Naive B cell (primary cell): ENCODE results near the gene MAP2K4. TPM values are rescaled to one million over a fixed set of nuclear protein-coding genes. Genes with fewer than 3 reads are reported as not detected.

ENCODE experiments used
- ATAC-seq, 2 donors: fragments of 150-1000 bp; cut with Tn5 transposase; 2 replicates each; pipeline ENCODE4 v1.10.0; 2021; ENCODE audit warnings: low read depth in 2 of 2, mild to moderate bottlenecking in 2 of 2, moderate library complexity in 2 of 2
- DNase-seq: peaks from one replicate; pipeline ENCODE4 v3.0.0; 2022
- H3K27ac Mint-ChIP-seq, 6 donors: one replicate each; pipeline ENCODE4 v1.8.0; 2020 to 2022; ENCODE audit warnings: mild to moderate bottlenecking in 6 of 6, mixed read lengths in 6 of 6, moderate library complexity in 5 of 6, inconsistent platforms in 2 of 6
- H3K27me3 Mint-ChIP-seq, 3 donors: one replicate each; pipeline ENCODE4 v1.8.0; 2021 to 2022; ENCODE audit warnings: mixed read lengths in 3 of 3, mild to moderate bottlenecking in 1 of 3
- H3K36me3 Mint-ChIP-seq, 2 donors: one replicate each; pipeline ENCODE4 v1.8.0; 2020 to 2022; ENCODE audit warnings: mixed read lengths in 2 of 2, inconsistent platforms in 1 of 2, mild to moderate bottlenecking in 1 of 2
- H3K4me1 Mint-ChIP-seq, 3 donors: one replicate each; pipeline ENCODE4 v1.8.0; 2020 to 2022; ENCODE audit warnings: mixed read lengths in 3 of 3, inconsistent platforms in 1 of 3, mild to moderate bottlenecking in 1 of 3, moderate library complexity in 1 of 3
- H3K4me3 Mint-ChIP-seq, 8 donors: one replicate each; pipeline ENCODE4 v1.8.0; 2020 to 2022; ENCODE audit warnings: mild to moderate bottlenecking in 8 of 8, mixed read lengths in 8 of 8, moderate library complexity in 8 of 8, inconsistent platforms in 2 of 8
- H3K9me3 Mint-ChIP-seq, 7 donors: one replicate each; pipeline ENCODE4 v1.8.0; 2020 to 2022; ENCODE audit warnings: mixed read lengths in 7 of 7, mild to moderate bottlenecking in 5 of 7, inconsistent platforms in 2 of 7, moderate library complexity in 1 of 7
- polyA plus RNA-seq, 6 donors: library from polyadenylated mRNA; unstranded; fragments of 300-500 nt; fragmentation: Illumina TruSeq; gene quantifications; one replicate each; pipeline ENCODE4 v1.2.3, GENCODE V29; 2021; ENCODE audit warnings: low read depth in 6 of 6

MAP2K4 gene
- polyA plus RNA-seq, 6 donors from 2014 or later = 8.2 to 25.5 (median 20.7) TPM

GRCh38 chr17:11999696-12000095, 21.0 kb upstream of the MAP2K4 start:
- Mint-ChIP-seq H3K27ac (no peak overlapping the region), H3K4me3 (peak overlapping the region in 3 of 8 donors; percentile 6 to 98 (median 78)), H3K36me3 (no peaks in the 10 kb centered on the region), H3K27me3 (peaks cover 0 to 5% (median 0%) of the 10 kb centered on the region in 3 donors), H3K9me3 (peaks cover 0 to 5% (median 0%) of the 10 kb centered on the region in 7 donors), H3K4me1 (peaks cover 14 to 21% (median 19%) of the 10 kb centered on the region in 3 donors)
- ATAC-seq = no peak
- DNase-seq = no peak

GRCh38 chr17:12007466-12007865, 13.2 kb upstream of the MAP2K4 start:
- H3K4me3 Mint-ChIP-seq = no peak overlapping the region
- H3K9me3 Mint-ChIP-seq = no peaks in the 10 kb centered on the region
- H3K27ac Mint-ChIP-seq = peak overlapping the region in 1 of 6 donors; percentile 17
- no peak for DNase-seq
- H3K36me3 Mint-ChIP-seq = no peaks in the 10 kb centered on the region
- H3K27me3 Mint-ChIP-seq = peaks cover 13 to 30% (median 21%) of the 10 kb centered on the region in 3 donors
- ATAC-seq = no peak
- H3K4me1 Mint-ChIP-seq = no peaks in the 10 kb centered on the region

GRCh38 chr17:12021623-12022140, 1.0 kb downstream of the MAP2K4 start:
- Mint-ChIP-seq H3K27ac (peak overlapping the region in 3 of 6 donors; percentile 39 to 85 (median 50)), H3K27me3 (no peaks in the 10 kb centered on the region), H3K9me3 (no peaks in the 10 kb centered on the region), H3K4me1 (peaks cover 25 to 46% (median 31%) of the 10 kb centered on the region in 3 donors), H3K4me3 (peak overlapping the region; percentile 58 to 90 (median 79)), H3K36me3 (no peaks in the 10 kb centered on the region)
- ATAC-seq (no peak), DNase-seq (no peak)

GRCh38 chr17:12022310-12022709, 1.6 kb downstream of the MAP2K4 start:
- H3K9me3 Mint-ChIP-seq = no peaks in the 10 kb centered on the region
- H3K27ac Mint-ChIP-seq = peak overlapping the region in 3 of 6 donors; percentile 20 to 55 (median 39)
- ATAC-seq (no peak), DNase-seq (no peak)
- no peaks in the 10 kb centered on the region for H3K36me3 Mint-ChIP-seq
- peak overlapping the region in 5 of 8 donors; percentile 46 to 90 (median 67) for H3K4me3 Mint-ChIP-seq
- H3K27me3 Mint-ChIP-seq = no peaks in the 10 kb centered on the region
- peaks cover 30 to 52% (median 37%) of the 10 kb centered on the region in 3 donors for H3K4me1 Mint-ChIP-seq

GRCh38 chr17:12024327-12024726, 3.6 kb downstream of the MAP2K4 start:
- Mint-ChIP-seq H3K4me1 (peaks cover 39 to 72% (median 50%) of the 10 kb centered on the region in 3 donors), H3K4me3 (peak overlapping the region in 1 of 8 donors; percentile 90), H3K27me3 (no peaks in the 10 kb centered on the region), H3K9me3 (no peaks in the 10 kb centered on the region), H3K27ac (no peak overlapping the region), H3K36me3 (no peaks in the 10 kb centered on the region)
- ATAC-seq (no peak), DNase-seq (no peak)

GRCh38 chr17:12027658-12028057, 7.0 kb downstream of the MAP2K4 start:
- Mint-ChIP-seq H3K27me3 (no peaks in the 10 kb centered on the region), H3K9me3 (no peaks in the 10 kb centered on the region), H3K36me3 (no peaks in the 10 kb centered on the region), H3K27ac (peak overlapping the region in 1 of 6 donors; percentile 69), H3K4me3 (no peak overlapping the region), H3K4me1 (peaks cover 47 to 74% (median 50%) of the 10 kb centered on the region in 3 donors)
- no peak for DNase-seq
- no peak for ATAC-seq

- no peaks in the 10 kb centered on the region for H3K9me3 Mint-ChIP-seq
- no peak for ATAC-seq
- no peak overlapping the region for H3K4me3 Mint-ChIP-seq
- H3K27me3 Mint-ChIP-seq = no peaks in the 10 kb centered on the region
- no peak for DNase-seq
- no peaks in the 10 kb centered on the region for H3K36me3 Mint-ChIP-seq
- H3K27ac Mint-ChIP-seq = peak overlapping the region in 1 of 6 donors; percentile 6
- peaks cover 39 to 65% (median 48%) of the 10 kb centered on the region in 3 donors for H3K4me1 Mint-ChIP-seq
Measured at GRCh38 chr17:12028611-12029010, 7.9 kb downstream of the MAP2K4 start.

- Mint-ChIP-seq H3K36me3 (peaks cover 5% of the 10 kb centered on the region in 2 donors), H3K4me3 (no peak overlapping the region), H3K27ac (peak overlapping the region in 1 of 6 donors; percentile 73), H3K9me3 (no peaks in the 10 kb centered on the region), H3K27me3 (no peaks in the 10 kb centered on the region), H3K4me1 (peaks cover 30 to 41% (median 31%) of the 10 kb centered on the region in 3 donors)
- ATAC-seq (no peak), DNase-seq (no peak)
Measured at GRCh38 chr17:12034538-12034937, 13.9 kb downstream of the MAP2K4 start.

- H3K4me1 Mint-ChIP-seq = peaks cover 22 to 41% (median 22%) of the 10 kb centered on the region in 3 donors
- ATAC-seq (no peak), DNase-seq (no peak)
- H3K27me3 Mint-ChIP-seq = no peaks in the 10 kb centered on the region
- peaks cover 5% of the 10 kb centered on the region in 2 donors for H3K36me3 Mint-ChIP-seq
- H3K9me3 Mint-ChIP-seq = no peaks in the 10 kb centered on the region
- H3K27ac Mint-ChIP-seq = no peak overlapping the region
- no peak overlapping the region for H3K4me3 Mint-ChIP-seq
Measured at GRCh38 chr17:12035673-12036072, 15.0 kb downstream of the MAP2K4 start.

- H3K9me3 Mint-ChIP-seq = no peaks in the 10 kb centered on the region
- no peak overlapping the region for H3K4me3 Mint-ChIP-seq
- DNase-seq (no peak), ATAC-seq (no peak)
- H3K27me3 Mint-ChIP-seq = no peaks in the 10 kb centered on the region
- H3K36me3 Mint-ChIP-seq = peaks cover 5% of the 10 kb centered on the region in 2 donors
- H3K27ac Mint-ChIP-seq = peak overlapping the region in 1 of 6 donors; percentile 63
- peaks cover 11 to 41% (median 14%) of the 10 kb centered on the region in 3 donors for H3K4me1 Mint-ChIP-seq
Measured at GRCh38 chr17:12037970-12038369, 17.3 kb downstream of the MAP2K4 start.

- no peak for ATAC-seq
- Mint-ChIP-seq H3K27ac (no peak overlapping the region), H3K4me1 (peaks cover 20 to 48% (median 21%) of the 10 kb centered on the region in 3 donors), H3K9me3 (no peaks in the 10 kb centered on the region), H3K36me3 (no peaks in the 10 kb centered on the region), H3K4me3 (no peak overlapping the region), H3K27me3 (no peaks in the 10 kb centered on the region)
- no peak for DNase-seq
Measured at GRCh38 chr17:12040478-12040877, 19.8 kb downstream of the MAP2K4 start.

- Mint-ChIP-seq H3K36me3 (no peaks in the 10 kb centered on the region), H3K27me3 (no peaks in the 10 kb centered on the region), H3K4me1 (peaks cover 25 to 56% (median 29%) of the 10 kb centered on the region in 3 donors), H3K9me3 (no peaks in the 10 kb centered on the region), H3K27ac (no peak overlapping the region), H3K4me3 (no peak overlapping the region)
- DNase-seq = no peak
- ATAC-seq = no peak
Measured at GRCh38 chr17:12041312-12041711, 20.6 kb downstream of the MAP2K4 start.

- Mint-ChIP-seq H3K27ac (no peak overlapping the region), H3K36me3 (no peaks in the 10 kb centered on the region), H3K9me3 (no peaks in the 10 kb centered on the region), H3K27me3 (no peaks in the 10 kb centered on the region), H3K4me1 (peaks cover 36 to 66% (median 44%) of the 10 kb centered on the region in 3 donors), H3K4me3 (peak overlapping the region in 2 of 8 donors; percentile 9 to 71)
- ATAC-seq (no peak), DNase-seq (no peak)
Measured at GRCh38 chr17:12043702-12044101, 23.0 kb downstream of the MAP2K4 start.

GRCh38 chr17:12046786-12047185, 26.1 kb downstream of the MAP2K4 start:
- H3K9me3 Mint-ChIP-seq = no peaks in the 10 kb centered on the region
- ATAC-seq (no peak), DNase-seq (no peak)
- H3K27me3 Mint-ChIP-seq = no peaks in the 10 kb centered on the region
- peak overlapping the region in 1 of 6 donors; percentile 53 for H3K27ac Mint-ChIP-seq
- no peak overlapping the region for H3K4me3 Mint-ChIP-seq
- peaks cover 43 to 73% (median 67%) of the 10 kb centered on the region in 3 donors for H3K4me1 Mint-ChIP-seq
- H3K36me3 Mint-ChIP-seq = no peaks in the 10 kb centered on the region
